Measurements from ENCODE around the gene CISD2. TPM values are rescaled to one million over a fixed set of nuclear protein-coding genes. Genes with fewer than 3 reads are reported as not detected.
"Not testable (repeated sequence)": the region's sequence is repeated elsewhere in the genome, so short reads cannot be mapped to it uniquely, and the experiment has no call there.

Gene CISD2
- total RNA-seq, 2 experiments from 2014 or later: 25.1 to 25.7 TPM

DNA sequence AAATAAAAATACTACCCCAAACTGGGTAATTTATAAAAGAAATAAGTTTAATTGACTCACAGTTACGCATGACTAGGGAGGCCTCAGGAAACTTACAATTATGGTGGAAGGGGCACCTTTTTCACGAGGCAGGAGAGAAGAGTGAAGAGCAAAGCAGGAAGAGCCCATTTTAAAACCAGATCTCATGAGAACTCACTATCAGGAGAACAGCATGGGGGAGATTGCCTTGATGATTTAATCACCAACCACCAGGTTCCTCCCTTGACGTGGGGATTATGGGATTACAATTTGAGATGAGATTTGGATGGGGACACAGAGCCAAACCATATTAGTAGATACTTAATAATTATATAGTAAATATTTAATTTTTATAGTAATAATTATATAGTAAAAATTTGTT lies 10.1 kb downstream of the CISD2 start:
- DNase-seq: no peak
- H3K36me3 Mint-ChIP-seq (ENCODE audit: low read depth): peaks cover 44% of the 10 kb centered on the region

DNA sequence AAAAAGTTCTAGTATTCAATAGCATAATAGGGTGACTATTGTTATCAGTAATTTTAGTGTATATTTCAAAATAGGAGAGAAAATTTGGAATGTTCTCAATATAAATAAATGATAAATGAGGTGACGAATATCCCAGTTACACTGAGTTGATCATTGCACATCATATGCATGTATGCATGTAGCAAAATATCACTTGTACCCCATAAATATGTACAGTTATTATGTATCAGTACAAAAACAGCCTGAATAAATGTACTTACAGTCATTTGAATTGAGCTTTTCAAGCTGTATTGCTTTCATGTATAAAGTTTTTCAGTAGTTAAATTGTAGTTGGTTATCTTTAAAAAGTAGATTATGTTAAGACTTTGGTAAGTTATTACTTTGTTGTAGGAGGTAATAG lies 12.6 kb downstream of the CISD2 start:
- intact Hi-C loops (cut with micrococcal nuclease): no loop called here
- DNase-seq: no peak
- Mint-ChIP-seq H3K36me3 (ENCODE audit: low read depth) (peaks cover 29% of the 10 kb centered on the region), H3K27me3 (ENCODE audit: low read depth) (no peaks in the 10 kb centered on the region), H3K9me3 (peaks cover 17% of the 10 kb centered on the region), H3K27ac (no peak overlapping the region), H3K4me3 (no peak overlapping the region), H3K4me1 (ENCODE audit: low read depth) (peaks cover 5% of the 10 kb centered on the region)
- CTCF ChIA-PET: interaction anchor here (1.2 kb wide), 1 partner anchor 9 kb away, joined by 3 read pairs; no protein-coding TSS in a partner anchor

More for the DNA sequence above, 10.1 kb downstream of the CISD2 start:
- Mint-ChIP-seq H3K27ac (no peak overlapping the region), H3K4me3 (no peak overlapping the region), H3K27me3 (ENCODE audit: low read depth) (no peaks in the 10 kb centered on the region), H3K9me3 (peaks cover 18% of the 10 kb centered on the region), H3K4me1 (ENCODE audit: low read depth) (peaks cover 8% of the 10 kb centered on the region)
- CTCF ChIA-PET: no interaction called here
- intact Hi-C loops (cut with micrococcal nuclease): no loop called here

DNA sequence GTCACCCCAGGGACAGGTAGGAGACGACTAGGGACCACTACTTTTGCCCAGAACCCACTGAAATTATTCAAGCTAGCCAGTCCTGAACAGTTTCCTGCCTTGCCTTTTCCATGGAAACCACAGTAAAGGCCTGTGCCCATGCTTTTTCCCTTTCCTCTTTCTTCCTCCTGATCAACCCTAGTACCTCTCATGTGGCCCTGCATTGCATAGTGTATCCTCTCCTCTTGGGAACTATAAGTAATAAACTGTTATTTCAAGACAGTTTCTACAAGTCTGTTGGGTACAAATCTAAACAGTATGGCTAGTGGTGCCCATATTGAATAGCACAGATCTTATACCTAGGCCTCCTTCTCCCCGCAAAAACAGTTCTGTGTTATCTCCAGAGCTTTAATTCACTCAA lies 14.5 kb downstream of the CISD2 start:
- Mint-ChIP-seq H3K4me3 (no peak overlapping the region), H3K27ac (no peak overlapping the region), H3K36me3 (ENCODE audit: low read depth) (peaks cover 12% of the 10 kb centered on the region), H3K27me3 (ENCODE audit: low read depth) (no peaks in the 10 kb centered on the region), H3K4me1 (ENCODE audit: low read depth) (peaks cover 5% of the 10 kb centered on the region), H3K9me3 (peaks cover 3% of the 10 kb centered on the region)
- intact Hi-C loops (cut with micrococcal nuclease): no loop called here
- CTCF ChIA-PET: no interaction called here
- DNase-seq: no peak

DNA sequence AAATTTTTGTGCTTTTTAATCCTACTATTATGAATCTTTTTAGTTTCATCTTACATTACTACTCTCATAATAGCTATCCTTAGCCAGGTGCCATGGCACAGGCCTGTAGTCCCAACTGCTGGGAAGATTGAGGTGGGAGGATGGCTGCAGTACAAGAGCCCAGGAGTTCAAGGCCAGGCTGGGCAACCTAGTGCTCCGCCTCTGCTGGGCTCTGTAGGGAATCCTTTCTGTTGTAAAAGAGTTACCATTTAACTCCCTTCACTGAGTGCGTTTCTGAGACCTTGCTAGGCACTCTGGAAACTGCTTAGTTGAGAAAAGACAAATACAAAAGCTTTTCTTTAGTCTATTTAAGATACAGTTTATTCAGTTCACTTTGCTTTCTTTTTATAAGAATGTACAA lies 19.8 kb downstream of the CISD2 start:
- H3K9me3 Mint-ChIP-seq; intact Hi-C loops (cut with micrococcal nuclease); H3K27me3 Mint-ChIP-seq (ENCODE audit: low read depth); H3K36me3 Mint-ChIP-seq (ENCODE audit: low read depth); H3K4me3 Mint-ChIP-seq; CTCF ChIA-PET; H3K27ac Mint-ChIP-seq; DNase-seq: not testable (repeated sequence)
- peaks cover 17% of the 10 kb centered on the region for H3K4me1 Mint-ChIP-seq (ENCODE audit: low read depth)

DNA sequence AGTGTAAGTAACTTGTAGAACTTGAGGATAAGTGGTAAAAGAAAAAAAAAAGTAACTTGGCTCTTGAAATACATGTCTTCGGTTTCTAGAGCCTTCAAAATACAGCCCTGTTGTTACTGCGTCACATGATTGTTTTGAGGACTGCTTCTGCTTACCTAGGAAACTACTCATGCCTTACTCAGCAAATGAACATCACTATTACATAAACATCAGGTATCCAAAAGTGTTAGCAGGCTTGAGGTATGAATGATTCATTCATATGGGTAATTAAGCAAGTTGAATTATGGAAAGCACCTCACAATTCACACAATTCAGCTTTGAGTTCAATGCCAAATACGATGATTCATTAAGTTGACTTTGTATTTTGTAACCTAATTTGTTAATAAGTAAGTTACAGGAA lies 21.1 kb downstream of the CISD2 start:
- H3K27me3 Mint-ChIP-seq (ENCODE audit: low read depth); CTCF ChIA-PET; intact Hi-C loops (cut with micrococcal nuclease); H3K4me3 Mint-ChIP-seq; DNase-seq; H3K27ac Mint-ChIP-seq; H3K36me3 Mint-ChIP-seq (ENCODE audit: low read depth); H3K9me3 Mint-ChIP-seq: not testable (repeated sequence)
- peaks cover 17% of the 10 kb centered on the region for H3K4me1 Mint-ChIP-seq (ENCODE audit: low read depth)

DNA sequence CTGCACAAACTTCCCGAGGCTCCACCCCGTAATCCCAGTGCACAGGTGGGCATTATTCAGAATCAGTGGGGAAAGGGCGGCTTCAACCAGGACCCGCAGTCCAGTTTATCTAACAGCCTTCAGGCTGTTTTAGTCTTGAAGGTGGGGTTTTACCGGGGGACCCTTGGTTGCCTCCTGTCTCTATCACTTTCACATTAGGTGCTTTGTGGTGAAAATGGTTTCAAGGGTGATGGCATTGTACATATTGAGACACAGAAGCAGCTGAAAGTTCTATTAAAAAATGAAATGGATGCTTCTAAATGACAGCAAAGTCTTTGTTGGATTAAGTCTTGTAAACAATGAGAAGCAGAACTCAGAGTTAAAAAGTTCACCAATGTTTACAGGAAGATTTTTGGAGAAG lies 27.8 kb downstream of the CISD2 start:
- intact Hi-C loops (cut with micrococcal nuclease): not testable (repeated sequence)

DNA sequence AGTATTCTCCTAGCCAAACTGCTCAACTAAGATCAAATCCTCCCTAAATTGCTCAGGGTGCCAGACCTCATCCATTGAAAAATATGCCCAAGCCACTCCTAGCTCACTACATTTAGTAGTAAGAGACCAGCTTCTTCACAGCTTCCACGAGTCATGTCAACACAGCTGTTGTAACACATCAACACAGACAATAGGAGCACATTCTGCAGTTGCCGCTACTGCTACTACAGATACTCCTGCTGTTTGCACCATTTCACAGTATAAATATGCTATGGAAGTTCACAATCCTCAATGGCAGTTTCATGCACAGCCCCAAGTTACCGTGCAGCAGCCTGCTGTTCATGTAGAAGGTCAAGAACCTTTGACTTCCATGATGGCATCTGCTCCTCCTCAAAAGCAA lies 28.8 kb downstream of the CISD2 start:
- intact Hi-C loops (cut with micrococcal nuclease); DNase-seq; H3K9me3 Mint-ChIP-seq; H3K4me3 Mint-ChIP-seq; CTCF ChIA-PET; H3K4me1 Mint-ChIP-seq (ENCODE audit: low read depth); H3K27ac Mint-ChIP-seq; H3K36me3 Mint-ChIP-seq (ENCODE audit: low read depth); H3K27me3 Mint-ChIP-seq (ENCODE audit: low read depth): not testable (repeated sequence)

More for the DNA sequence above, 27.8 kb downstream of the CISD2 start:
- H3K4me1 Mint-ChIP-seq (ENCODE audit: low read depth); DNase-seq; H3K4me3 Mint-ChIP-seq; H3K27ac Mint-ChIP-seq; H3K9me3 Mint-ChIP-seq; H3K36me3 Mint-ChIP-seq (ENCODE audit: low read depth); H3K27me3 Mint-ChIP-seq (ENCODE audit: low read depth): not testable (repeated sequence)
- CTCF ChIA-PET: interaction anchor here (0.6 kb wide), 1 partner anchor 705 kb away, joined by 3 read pairs; no protein-coding TSS in a partner anchor

DNA sequence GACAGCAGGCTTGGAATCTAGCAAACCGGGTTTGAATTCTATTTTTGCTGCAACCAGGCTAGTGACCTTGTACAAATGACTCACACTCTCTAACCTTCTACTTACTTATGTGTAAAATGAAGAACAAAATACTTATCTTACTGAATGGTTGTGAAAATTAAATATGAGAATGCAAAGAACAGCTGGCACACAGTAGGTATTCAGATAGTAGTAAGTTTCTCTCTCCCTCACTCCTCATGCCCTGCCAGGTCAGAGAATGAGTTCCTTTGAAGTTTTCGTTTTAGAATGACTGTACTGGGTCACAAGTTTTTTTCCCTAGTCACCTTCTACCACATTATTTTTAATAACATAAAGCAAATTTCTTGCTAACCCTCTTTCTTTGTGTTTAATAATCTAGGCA lies 33.0 kb downstream of the CISD2 start:
- Mint-ChIP-seq H3K27ac (no peak overlapping the region), H3K9me3 (no peaks in the 10 kb centered on the region), H3K27me3 (ENCODE audit: low read depth) (no peaks in the 10 kb centered on the region), H3K36me3 (ENCODE audit: low read depth) (no peaks in the 10 kb centered on the region), H3K4me3 (no peak overlapping the region), H3K4me1 (ENCODE audit: low read depth) (no peaks in the 10 kb centered on the region)
- DNase-seq: no peak
- intact Hi-C loops (cut with micrococcal nuclease): no loop called here
- CTCF ChIA-PET: no interaction called here

DNA sequence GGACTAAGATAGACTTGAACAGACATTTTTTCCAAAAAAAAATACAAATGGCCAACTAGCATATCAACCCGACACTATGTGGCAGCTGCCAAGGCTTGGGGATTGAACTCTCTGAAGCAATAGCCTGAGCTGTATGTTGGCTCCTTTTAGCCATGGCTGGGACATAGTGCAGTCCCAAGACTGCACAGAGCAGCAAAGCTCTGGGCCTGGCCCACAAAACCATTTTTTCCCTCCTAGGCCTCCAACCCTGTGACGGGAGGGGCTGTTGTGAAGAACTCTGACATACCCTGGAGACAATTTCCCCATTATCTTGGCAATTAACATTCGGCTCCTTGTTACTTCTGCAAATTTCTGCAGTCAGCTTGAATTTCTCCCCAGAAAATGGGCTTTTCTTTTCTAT lies 50.1 kb downstream of the CISD2 start:
- peaks cover 38% of the 10 kb centered on the region for H3K36me3 Mint-ChIP-seq (ENCODE audit: low read depth)
- no peaks in the 10 kb centered on the region for H3K27me3 Mint-ChIP-seq (ENCODE audit: low read depth)
- intact Hi-C loops (cut with micrococcal nuclease): no loop called here
- H3K4me1 Mint-ChIP-seq (ENCODE audit: low read depth): no peaks in the 10 kb centered on the region
- CTCF ChIA-PET: no interaction called here
- DNase-seq: no peak
- H3K9me3 Mint-ChIP-seq: peaks cover 35% of the 10 kb centered on the region
- H3K27ac Mint-ChIP-seq: no peak overlapping the region
- no peak overlapping the region for H3K4me3 Mint-ChIP-seq

DNA sequence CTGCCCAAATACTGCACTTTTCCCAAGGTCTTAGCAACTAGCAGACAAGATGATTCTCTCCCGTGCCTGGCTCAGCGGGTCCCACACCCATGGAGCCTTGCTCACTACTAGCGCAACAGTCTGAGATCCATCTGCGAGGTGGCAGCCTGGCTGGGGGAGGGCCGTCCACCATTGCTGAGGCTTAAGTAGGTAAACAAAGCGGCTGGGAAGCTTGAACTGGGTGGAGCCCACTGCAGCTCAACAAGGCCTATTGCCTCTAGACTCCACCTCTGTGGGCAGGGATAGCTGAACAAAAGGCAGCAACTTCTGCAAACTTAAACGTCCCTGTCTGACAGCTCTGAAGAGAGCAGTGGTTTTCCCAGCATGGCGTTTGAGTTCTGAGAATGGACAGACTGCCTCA lies 50.9 kb downstream of the CISD2 start:
- DNase-seq; CTCF ChIA-PET; H3K27ac Mint-ChIP-seq; intact Hi-C loops (cut with micrococcal nuclease); H3K4me3 Mint-ChIP-seq; H3K27me3 Mint-ChIP-seq (ENCODE audit: low read depth); H3K4me1 Mint-ChIP-seq (ENCODE audit: low read depth): not testable (repeated sequence)
- H3K9me3 Mint-ChIP-seq: peaks cover 26% of the 10 kb centered on the region
- H3K36me3 Mint-ChIP-seq (ENCODE audit: low read depth): peaks cover 33% of the 10 kb centered on the region

DNA sequence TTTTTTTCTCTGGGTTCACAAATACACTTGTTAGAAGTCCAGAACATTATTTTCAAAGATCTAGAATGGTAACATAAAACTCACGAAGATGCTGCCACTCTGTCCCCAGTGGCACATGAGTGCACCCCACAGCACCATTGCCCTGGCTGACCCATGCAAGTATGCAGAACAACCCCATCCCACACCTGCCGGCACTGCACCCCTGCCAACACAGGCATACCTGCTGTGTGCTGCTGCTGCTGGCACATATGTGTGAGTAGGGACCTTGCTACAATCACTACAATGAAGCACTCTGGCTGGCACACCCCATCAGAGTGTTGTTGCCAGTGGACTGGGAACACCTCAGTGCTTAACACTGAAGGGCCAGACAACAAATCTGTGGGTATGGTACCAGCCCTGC lies 66.9 kb downstream of the CISD2 start:
- intact Hi-C loops (cut with micrococcal nuclease): no loop called here
- Mint-ChIP-seq H3K36me3 (ENCODE audit: low read depth) (peaks cover 3% of the 10 kb centered on the region), H3K9me3 (no peaks in the 10 kb centered on the region), H3K4me3 (no peak overlapping the region), H3K27me3 (ENCODE audit: low read depth) (no peaks in the 10 kb centered on the region), H3K27ac (no peak overlapping the region), H3K4me1 (ENCODE audit: low read depth) (no peaks in the 10 kb centered on the region)
- no peak for DNase-seq
- CTCF ChIA-PET: no interaction called here

DNA sequence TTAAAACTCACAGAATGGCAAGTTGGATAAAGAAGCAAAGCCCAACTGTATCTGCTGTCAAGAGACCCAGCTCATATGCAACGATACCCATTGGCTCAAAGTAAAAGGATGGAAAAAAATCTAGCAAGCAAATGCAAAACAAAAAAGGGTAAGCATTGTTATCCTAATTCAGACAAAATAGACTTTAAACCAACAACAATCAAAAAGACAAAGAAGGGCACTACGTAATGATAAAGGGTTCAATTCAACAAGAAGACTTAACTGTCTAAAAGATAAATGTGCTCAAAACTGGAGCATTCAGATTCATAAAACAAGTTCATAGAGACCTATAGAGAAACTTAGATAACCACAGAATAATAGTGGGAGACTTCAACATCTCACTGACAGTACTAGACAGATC lies 69.3 kb downstream of the CISD2 start:
- DNase-seq; intact Hi-C loops (cut with micrococcal nuclease); H3K9me3 Mint-ChIP-seq; H3K27me3 Mint-ChIP-seq (ENCODE audit: low read depth); H3K36me3 Mint-ChIP-seq (ENCODE audit: low read depth); H3K27ac Mint-ChIP-seq; CTCF ChIA-PET; H3K4me1 Mint-ChIP-seq (ENCODE audit: low read depth); H3K4me3 Mint-ChIP-seq: not testable (repeated sequence)

All from activated naive CD4-positive, alpha-beta T cell treated with anti-CD3 and anti-CD28 coated beads for 36 hours (primary cell).